NCI-H2196 (cell line): ENCODE data around the gene SF3B3.
A peak's percentile ranks its signal among the peaks of the same experiment; 100 is the strongest.
"Not testable (repeated sequence)": the region's sequence is repeated elsewhere in the genome, so short reads cannot be mapped to it uniquely, and the experiment has no call there.

Experiments
- DNase-seq: peaks from one replicate; lab custom pipeline; 2025; ENCODE audit not compliant: unreplicated experiment; lab: John Stamatoyannopoulos, UW

The SF3B3 gene

DNA sequence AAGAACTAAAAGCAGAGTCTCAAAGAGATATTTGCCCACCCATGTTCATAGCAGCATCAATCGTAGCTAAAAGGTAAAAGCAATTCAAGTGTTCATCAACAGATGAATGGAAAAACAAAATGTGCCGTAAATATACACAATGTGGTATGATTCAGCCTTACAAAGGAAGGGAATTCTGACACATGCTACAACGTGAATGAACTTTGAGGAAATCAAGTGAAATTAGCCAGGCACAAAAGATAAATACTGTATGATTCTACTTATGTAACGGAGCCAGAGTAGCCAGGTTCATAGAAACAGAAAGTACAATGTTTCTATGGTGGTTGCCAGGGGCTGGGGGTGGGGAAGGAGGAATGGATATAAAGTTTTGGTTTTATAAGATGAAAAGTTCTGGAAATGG is 64.9 kb downstream of the SF3B3 start:
- DNase-seq = no peak

GRCh38 chr16:70589416-70589815 is 65.8 kb downstream of the SF3B3 start:
- not testable (repeated sequence) for DNase-seq

DNA sequence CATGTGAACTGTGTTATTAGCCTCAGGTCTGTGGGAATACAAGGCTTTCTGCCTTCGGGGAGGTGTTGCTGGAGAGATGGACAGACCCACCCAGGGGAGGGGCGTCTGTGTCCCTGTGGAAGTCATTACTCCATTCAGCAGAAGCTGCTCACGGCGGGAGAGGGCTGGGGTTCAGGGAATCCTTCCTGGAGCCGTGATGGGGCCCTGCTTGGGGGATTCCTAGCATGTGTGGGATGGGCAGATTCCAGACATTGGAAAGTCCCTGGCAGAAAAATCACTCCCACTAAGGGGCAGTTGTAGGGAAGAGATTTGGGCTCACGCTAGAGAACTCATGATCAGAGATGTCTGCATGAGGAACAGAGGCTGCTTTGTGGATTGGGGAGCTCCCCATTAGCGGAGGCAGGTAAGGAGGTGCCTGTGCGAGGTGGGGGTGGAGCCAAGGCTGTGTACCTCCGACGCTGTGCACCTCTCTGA is 66.4 kb downstream of the SF3B3 start:
- DNase-seq = no peak

- DNase-seq = no peak
These were observed 67.3 kb downstream of the SF3B3 start for GRCh38 chr16:70590722-70591415.

DNA sequence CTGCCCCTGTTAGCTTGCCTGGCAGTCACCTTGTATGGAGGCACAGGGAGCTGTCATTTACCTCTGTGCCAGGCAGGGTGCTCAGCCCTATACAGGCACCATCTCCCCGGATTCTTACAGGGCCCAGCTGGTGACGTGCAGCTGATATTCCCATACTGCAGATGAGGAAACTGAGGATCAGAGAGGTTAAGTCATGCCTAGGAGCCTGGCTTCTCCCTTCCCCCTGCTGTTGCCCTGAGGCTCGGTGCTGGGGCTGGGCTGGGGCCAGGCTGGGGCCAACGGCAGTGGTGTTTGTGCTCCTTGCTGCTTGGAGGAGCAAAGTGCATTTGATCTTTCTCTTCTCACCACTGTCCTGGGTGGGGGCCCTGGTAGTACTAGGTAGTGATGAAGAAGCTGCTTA is 68.0 kb downstream of the SF3B3 start:
- no peak for DNase-seq

GRCh38 chr16:70592106-70592571 is 68.5 kb downstream of the SF3B3 start:
- no peak for DNase-seq

GRCh38 chr16:70593544-70593943 is 69.9 kb downstream of the SF3B3 start:
- DNase-seq = no peak

DNA sequence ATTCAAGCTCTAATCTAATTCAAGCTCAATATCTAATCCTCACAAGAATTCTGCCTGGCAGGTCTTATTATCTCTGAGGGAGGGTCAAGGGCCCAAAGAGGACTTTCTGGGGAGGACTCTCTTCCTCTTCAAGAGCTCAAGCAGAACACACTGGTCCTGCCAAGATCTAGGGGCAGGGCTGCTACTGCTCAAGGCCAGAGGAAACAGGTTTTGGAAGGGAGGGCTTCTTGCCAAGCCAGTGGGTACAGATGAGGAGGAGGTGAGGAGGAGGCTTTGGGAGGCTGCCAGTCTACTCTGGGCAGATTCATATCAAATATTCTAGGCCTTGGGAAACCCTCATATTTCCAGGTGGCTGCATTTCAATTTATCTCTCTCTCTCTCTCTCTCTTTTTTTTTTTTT is 71.0 kb downstream of the SF3B3 start:
- peak; percentile 30 for DNase-seq

- DNase-seq = no peak
These were observed 73.7 kb downstream of the SF3B3 start for GRCh38 chr16:70597135-70597835.

DNA sequence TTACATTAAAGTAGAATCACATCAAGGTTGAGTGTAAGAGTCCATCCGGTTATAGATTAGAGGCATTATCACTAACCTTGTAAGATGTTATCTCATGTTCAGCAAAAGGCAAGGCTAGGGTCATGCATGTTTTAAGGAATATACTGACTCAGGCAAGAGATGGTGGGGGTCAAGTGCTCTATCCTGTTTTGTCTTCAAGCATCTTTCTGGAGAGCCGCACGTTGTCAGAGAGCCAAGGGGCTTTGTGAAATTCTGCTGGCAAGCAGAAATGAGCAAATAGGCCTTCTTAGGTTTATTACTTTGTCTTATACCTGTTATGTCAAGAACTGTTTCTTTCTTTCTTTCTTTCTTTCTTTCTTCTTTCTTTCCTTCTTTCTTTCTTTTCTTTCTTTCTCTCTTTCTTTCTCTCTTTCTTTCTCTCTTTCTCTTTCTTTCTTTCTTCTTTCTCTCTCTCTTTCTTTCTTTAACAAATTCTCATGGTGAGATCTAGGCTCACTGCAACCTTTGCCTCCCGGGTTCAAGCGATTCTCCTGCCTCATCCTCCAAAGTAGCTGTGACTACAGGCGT is 75.4 kb downstream of the SF3B3 start:
- DNase-seq = no peak

- no peak for DNase-seq
These were observed 77.1 kb downstream of the SF3B3 start for GRCh38 chr16:70600730-70601129.

DNA sequence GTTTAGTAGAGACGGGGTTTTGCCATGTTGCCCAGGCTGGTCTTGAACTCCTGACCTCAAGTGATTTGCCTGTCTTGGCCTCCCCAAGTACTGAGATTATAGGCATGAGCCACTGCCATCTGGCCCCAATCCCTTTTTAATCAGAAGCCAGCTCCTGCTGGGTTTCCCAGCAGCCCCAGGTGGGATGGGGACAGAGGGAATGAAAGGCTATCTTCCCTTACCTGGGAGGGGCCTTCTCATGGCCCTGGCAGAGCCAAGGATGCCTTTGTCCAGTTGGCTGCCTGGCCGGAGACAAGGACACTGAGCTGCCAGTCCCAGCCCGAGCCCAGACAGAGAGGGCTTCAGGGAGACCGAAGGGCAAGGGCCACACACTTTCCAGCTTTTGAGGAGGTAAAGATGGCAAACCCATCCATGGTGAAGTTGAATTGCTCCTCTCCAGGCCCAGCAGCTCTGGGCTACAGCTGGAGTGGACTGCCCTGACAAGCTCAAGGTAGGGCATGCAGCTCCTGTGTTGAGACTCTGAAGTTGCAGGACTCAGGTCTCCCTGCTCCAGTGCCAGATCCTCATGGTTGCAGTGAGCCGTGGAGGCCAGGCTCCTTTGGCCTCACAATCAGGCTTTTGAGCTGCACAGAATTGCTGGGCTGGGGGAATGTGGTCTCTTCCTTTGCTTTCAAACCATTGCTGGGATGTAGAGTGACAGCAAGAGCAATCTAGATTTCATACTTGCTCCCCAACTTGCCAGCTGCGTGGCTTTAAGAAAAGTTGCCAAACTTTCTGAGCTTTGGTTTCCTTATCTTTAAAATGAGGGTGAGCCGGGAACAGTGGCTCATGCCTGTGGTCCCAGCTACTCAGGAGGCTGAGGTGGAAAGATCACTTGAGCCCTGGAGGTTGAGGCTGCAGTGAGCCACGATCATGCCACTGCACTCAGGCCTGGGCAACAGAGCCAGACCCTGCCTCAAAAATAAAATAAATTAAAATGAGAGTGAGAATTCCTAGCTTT is 78.3 kb downstream of the SF3B3 start:
- no peak for DNase-seq

- DNase-seq = no peak
These were observed 79.2 kb downstream of the SF3B3 start for GRCh38 chr16:70602831-70603230.

- no peak for DNase-seq
These were observed 81.0 kb downstream of the SF3B3 start for GRCh38 chr16:70604407-70605282.

DNA sequence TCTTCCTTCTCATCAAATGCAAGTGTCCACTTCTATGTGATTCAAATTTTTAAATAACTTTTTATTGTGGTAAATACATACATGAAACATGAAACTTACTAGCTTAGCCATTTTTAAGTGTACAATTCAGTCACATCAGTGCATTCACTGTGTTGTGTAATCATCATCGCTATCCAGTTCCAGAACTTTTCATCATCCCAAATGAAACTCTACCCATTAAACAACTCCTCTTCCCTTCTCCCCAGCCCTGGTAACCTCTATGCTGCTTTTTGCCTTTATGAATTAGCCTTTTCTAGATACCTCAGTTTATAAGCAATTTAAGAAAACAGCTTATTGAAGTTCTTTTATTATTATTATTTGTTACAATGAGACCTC is 81.7 kb downstream of the SF3B3 start:
- DNase-seq = no peak

- no peak for DNase-seq
These were observed 84.9 kb downstream of the SF3B3 start for GRCh38 chr16:70608521-70608920.

- no peak for DNase-seq
These were observed 86.9 kb downstream of the SF3B3 start for GRCh38 chr16:70610273-70611223.

GRCh38 chr16:70611224-70611598 is 87.6 kb downstream of the SF3B3 start:
- DNase-seq = no peak

GRCh38 chr16:70611785-70612303 is 88.2 kb downstream of the SF3B3 start:
- DNase-seq = no peak
